Stimulated activated naive CD8-positive, alpha-beta T cell treated with anti-CD3 and anti-CD28 coated beads, Interleukin-15, amount 100 ng/mL, for 72 hours (primary cell): ENCODE data around the gene CFAP99.

Source experiments
- ATAC-seq: fragments of 150-1000 bp; cut with Tn5 transposase; 2 replicates; pipeline ENCODE4 v1.10.0; 2021; ENCODE audit warnings: mild to moderate bottlenecking, moderate library complexity
- DNase-seq, 2 donors: peaks; one replicate each; pipeline ENCODE4 v3.0.0; 2021 to 2022
- H3K27ac Mint-ChIP-seq, 2 donors: one replicate each; pipeline ENCODE4 v1.8.0; 2022; ENCODE audit warnings: mild to moderate bottlenecking in 2 of 2, mixed read lengths in 2 of 2, moderate library complexity in 2 of 2
- H3K27me3 Mint-ChIP-seq: one replicate; pipeline ENCODE4 v1.8.0; 2022; ENCODE audit warnings: mixed read lengths
- H3K4me1 Mint-ChIP-seq: one replicate; pipeline ENCODE4 v1.8.0; 2022; ENCODE audit warnings: mild to moderate bottlenecking, mixed read lengths
- H3K4me3 Mint-ChIP-seq, 2 donors: one replicate each; pipeline ENCODE4 v1.8.0; 2022; ENCODE audit warnings: mild to moderate bottlenecking in 2 of 2, mixed read lengths in 2 of 2, moderate library complexity in 1 of 2
- H3K9me3 Mint-ChIP-seq, 2 donors: one replicate each; pipeline ENCODE4 v1.8.0; 2022; ENCODE audit warnings: mixed read lengths in 2 of 2

The CFAP99 gene

DNA sequence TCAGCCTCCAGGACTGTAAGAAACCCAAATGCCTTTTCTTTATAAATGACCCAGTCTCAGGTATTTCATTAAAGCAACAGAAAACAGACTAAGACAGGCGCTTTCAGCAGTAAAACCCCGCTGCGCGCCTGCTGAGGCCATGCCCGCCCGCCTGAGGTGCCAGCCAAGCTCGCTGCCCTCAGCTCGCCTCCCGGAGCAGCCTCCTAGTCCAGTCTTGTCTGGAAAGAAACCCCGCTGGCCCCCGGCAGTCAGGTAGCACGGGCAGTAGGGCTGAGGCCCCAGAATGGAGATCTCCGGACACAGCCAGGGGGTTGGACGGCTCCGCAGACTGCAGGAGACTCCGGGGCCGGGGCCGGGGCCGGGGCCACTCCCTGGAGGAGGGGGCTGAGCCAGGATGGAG, 32.0 kb upstream of the CFAP99 start:
- Mint-ChIP-seq H3K4me1 (peaks cover 29% of the 10 kb centered on the region), H3K9me3 (no peaks in the 10 kb centered on the region), H3K4me3 (no peak overlapping the region), H3K27ac (no peak overlapping the region), H3K27me3 (peaks cover 17% of the 10 kb centered on the region)
- DNase-seq (no peak), ATAC-seq (peak; percentile 28)

DNA sequence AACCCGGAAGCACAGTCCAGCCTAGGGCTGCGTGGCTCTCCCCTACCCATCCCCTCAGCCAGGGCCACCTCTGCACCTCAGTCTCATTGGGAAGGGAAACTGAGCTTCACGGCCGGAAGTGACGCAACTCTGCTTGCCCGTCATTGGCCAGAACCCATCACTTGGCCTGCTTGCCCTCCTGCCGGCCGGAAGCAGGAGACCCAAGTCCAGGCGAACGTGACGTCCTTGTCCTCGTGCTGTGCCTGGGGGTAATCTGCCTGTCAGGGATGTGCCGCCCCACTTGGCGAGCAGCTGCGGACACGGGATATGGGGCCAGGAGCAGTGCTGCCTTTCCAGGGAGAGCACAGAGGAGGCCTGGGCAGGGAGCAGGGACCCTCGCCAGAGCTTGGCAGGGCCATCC, 31.5 kb upstream of the CFAP99 start:
- H3K27ac Mint-ChIP-seq = no peak overlapping the region
- ATAC-seq = no peak

DNA sequence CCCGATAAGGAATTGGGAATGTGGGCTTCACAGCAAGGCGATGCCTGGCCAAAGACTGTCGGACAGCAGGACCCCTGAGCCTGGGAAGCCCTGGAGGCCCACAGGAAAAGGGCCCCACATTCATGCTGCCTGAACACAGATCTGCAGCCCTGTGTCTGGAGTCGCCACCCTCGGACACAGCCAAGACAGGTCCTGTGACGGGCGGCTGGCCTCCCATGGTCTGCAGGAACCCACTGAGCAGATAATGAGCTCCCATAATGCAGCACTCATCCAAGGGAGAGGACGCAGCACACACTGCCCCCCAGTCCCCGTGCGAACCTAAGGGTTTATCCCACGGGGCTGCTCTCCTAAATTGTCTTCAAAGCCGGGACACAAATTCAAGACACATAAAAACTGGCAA, 30.9 kb upstream of the CFAP99 start:
- DNase-seq = no peak
- H3K4me3 Mint-ChIP-seq = no peak overlapping the region
- no peak for ATAC-seq
- peaks cover 28% of the 10 kb centered on the region for H3K27me3 Mint-ChIP-seq
- H3K27ac Mint-ChIP-seq = no peak overlapping the region
- no peaks in the 10 kb centered on the region for H3K9me3 Mint-ChIP-seq
- peaks cover 26% of the 10 kb centered on the region for H3K4me1 Mint-ChIP-seq

More for the DNA sequence above, 31.5 kb upstream of the CFAP99 start:
- Mint-ChIP-seq H3K9me3 (no peaks in the 10 kb centered on the region), H3K4me1 (peaks cover 29% of the 10 kb centered on the region), H3K4me3 (no peak overlapping the region), H3K27me3 (peaks cover 22% of the 10 kb centered on the region)
- DNase-seq = no peak

DNA sequence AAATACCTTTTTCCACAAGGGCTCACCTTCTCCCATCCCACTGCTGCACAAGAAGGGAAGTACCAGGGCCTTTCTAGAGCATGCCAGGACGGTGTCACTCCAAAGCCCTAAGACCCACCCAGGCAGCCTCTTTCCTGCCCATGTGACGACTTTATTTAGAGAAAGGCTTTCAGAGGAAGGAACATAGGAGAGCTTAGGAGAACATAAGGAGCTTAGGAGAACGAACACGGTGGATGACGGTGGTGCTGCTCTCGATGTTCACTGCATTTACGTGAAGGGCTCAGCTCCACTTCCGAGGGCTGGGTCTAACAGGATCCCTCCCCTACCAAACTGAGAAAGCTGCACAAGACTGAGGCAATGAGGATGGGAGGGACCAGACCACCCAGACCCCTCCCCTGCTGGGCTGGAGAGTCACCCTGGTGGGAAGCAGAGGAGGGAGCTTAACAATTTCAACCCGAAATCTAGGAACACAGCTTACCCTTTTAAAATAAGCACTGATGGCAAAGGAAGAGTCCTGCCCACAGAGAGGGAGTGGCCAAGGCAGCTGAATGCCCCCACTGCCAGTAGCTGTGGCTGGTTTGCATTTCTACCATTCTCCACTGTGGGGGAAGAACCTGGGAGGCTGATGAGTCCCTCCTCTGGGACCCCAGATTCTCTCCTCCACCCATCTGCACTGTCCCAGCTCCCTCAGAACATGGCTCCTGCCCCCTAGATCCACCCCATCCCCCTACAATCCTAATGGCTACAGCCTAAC, 30.1 kb upstream of the CFAP99 start:
- Mint-ChIP-seq H3K9me3 (no peaks in the 10 kb centered on the region), H3K4me3 (no peak overlapping the region), H3K27ac (no peak overlapping the region), H3K4me1 (peaks cover 26% of the 10 kb centered on the region), H3K27me3 (peaks cover 36% of the 10 kb centered on the region)
- no peak for ATAC-seq
- no peak for DNase-seq

DNA sequence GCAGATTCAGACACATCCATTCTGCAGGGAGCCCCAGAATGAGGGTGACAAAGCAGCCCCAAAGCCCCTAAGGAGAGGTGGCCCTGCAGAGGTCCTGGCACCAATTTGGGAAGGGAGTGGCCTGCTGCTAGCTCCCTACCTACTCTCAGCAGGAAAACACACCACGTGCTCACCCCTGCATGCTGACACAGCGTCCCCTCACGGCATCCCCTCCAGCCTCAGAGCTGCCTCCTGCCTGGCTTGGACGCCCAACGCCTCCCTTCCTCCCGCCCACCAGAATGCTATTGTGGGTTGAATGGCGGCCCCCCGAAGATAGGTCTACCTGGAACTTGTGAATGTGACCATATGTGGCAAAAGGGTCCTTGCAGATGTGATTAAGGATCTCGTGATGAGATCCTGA, 29.1 kb upstream of the CFAP99 start:
- Mint-ChIP-seq H3K4me3 (no peak overlapping the region), H3K27me3 (peaks cover 47% of the 10 kb centered on the region), H3K27ac (no peak overlapping the region), H3K9me3 (no peaks in the 10 kb centered on the region), H3K4me1 (peaks cover 35% of the 10 kb centered on the region)
- DNase-seq (no peak), ATAC-seq (no peak)

DNA sequence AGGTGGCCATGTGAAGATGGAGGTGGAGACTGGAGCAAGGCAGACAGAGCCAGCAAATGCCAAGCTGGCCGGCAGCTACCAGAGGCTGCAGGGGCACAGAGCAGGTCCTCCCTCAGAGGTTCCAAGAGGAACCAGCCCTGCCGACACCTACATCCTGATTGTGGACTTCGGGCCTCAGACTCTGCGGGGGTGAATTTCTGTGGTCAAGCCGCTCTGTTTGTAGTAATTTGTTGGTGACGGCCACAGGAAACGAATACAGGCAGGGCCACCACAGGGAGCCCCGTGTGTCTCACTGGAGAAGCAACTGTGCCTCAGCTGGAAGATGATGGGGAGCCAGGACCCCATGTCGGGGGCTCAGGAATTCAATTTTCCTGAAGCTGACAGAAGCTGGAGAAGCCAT, 28.6 kb upstream of the CFAP99 start:
- Mint-ChIP-seq H3K9me3 (no peaks in the 10 kb centered on the region), H3K27me3 (peaks cover 51% of the 10 kb centered on the region), H3K4me3 (no peak overlapping the region), H3K4me1 (peaks cover 35% of the 10 kb centered on the region), H3K27ac (no peak overlapping the region)
- ATAC-seq = no peak
- no peak for DNase-seq

DNA sequence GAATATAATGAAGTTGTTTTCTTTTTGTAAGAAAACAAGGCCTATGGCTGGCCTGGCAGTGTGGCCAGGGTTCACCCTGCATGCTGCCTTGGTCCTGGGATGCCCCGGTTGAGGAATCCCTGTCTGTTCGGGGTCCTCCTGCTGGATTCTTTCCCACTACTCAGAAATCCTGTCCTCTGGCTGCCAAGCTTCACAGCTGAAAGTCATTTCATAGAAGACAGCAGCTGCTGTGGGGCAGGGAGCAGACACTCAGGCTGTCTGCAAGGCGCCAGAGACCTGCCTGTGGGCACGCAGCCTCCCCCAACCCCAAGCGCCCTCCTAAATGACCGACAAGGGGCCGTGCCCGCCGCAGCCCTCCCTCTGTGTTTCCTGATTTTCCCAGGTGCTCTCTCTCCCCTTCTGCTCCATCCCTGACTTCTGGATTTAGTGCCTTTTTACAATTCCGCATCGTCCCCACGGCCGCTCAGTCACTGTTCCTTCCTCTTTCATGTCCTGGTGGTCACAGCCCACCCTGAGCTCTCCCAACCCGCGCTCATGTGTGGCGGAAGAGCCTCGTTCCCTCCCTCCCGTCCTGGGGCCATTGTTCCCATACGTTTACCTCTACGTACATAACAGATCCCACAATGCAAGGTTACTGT, 27.9 kb upstream of the CFAP99 start:
- DNase-seq (no peak), ATAC-seq (no peak)
- peaks cover 35% of the 10 kb centered on the region for H3K4me1 Mint-ChIP-seq
- peaks cover 55% of the 10 kb centered on the region for H3K27me3 Mint-ChIP-seq
- H3K4me3 Mint-ChIP-seq = peak overlapping the region; percentile 26 to 51
- H3K9me3 Mint-ChIP-seq = no peaks in the 10 kb centered on the region
- H3K27ac Mint-ChIP-seq = peak overlapping the region in 1 of 2 donors; percentile 19

DNA sequence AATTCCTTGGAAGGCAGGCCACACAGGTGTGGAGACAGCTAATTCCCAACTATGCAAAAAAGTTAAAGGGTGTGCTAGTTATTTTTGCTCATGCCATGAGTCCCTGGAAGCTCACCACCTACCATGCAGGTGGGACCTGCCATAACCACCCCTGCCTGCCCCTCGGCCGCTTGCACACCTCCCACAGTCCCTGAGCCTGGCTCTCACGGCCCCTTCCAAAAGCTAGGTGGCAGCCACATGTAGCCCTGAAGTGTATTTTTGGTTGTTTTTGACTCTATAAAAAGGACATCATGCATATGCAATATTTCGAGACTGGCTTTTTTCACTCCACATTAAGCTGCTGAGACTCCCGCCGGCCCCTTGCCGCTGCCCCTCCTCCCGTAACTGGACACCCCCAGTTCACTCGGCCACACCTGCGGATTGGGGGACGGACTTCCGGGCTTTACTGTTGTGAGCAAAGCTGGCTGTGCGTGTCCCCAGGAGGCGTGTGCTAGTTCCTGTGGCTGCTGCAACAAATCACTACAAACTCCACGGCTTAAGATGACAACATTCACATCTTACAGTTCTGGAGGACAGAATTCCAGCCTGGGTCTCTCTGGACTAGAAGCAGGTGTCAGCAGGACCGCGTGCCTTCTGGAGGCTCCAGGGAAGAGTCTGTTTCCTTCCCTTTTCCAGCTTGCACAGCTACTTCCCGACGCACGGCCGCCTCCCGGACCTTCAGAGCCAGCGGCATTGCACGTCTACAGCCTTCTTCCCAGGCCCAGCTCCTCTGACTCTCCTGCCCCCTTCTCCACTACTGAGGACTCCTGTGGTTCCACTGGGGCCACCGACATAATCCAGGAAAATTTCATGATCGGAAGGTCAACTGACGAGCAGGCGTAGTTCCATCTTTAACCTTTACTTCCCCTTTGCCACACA, 25.1 kb upstream of the CFAP99 start:
- H3K27ac Mint-ChIP-seq = peak overlapping the region in 1 of 2 donors; percentile 72
- ATAC-seq (peak; percentile 52), DNase-seq (no peak)
- no peaks in the 10 kb centered on the region for H3K9me3 Mint-ChIP-seq
- peaks cover 32% of the 10 kb centered on the region for H3K4me1 Mint-ChIP-seq
- peak overlapping the region; percentile 63 to 72 for H3K4me3 Mint-ChIP-seq
- H3K27me3 Mint-ChIP-seq = peaks cover 55% of the 10 kb centered on the region

DNA sequence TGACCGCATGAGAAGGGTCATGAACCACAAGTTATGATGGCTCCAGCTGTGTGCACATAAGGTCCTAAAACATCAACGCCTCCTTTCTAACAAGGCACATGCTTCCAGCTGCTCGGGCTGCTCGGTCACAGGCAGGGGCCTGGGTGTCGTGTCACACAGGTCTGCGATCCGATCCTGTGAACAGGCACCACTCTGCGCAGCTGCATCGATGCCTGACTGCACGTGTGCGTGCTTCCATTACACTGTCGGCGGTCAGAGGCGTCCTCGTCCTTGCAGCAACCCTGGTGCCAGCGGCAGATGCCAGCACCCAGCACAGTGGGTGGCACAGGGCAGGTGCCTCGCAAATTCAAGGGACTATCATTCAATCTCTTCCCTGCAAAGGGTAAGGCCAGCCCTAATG, 24.2 kb upstream of the CFAP99 start:
- Mint-ChIP-seq H3K4me3 (no peak overlapping the region), H3K27ac (no peak overlapping the region), H3K4me1 (peaks cover 26% of the 10 kb centered on the region), H3K27me3 (peaks cover 55% of the 10 kb centered on the region), H3K9me3 (no peaks in the 10 kb centered on the region)
- ATAC-seq (no peak), DNase-seq (no peak)

DNA sequence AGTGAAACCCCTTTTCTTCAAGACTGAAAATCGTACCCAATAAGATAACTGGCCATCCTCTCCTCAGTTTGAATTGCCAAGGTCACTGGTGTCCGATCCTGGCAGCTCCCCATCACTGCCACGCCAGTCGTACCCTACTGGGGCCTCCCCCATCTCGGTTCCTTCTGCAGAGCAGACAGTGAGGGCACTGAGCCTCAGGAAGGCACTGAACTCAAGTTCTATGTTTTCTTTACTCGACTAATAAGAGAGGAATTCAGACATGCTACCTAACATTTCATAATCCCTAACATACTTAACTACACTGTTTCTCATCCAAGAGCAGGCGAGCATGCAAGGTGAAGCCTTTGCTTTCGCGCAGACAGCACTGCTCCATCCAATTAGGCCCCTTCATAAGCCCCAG, 23.7 kb upstream of the CFAP99 start:
- Mint-ChIP-seq H3K4me3 (no peak overlapping the region), H3K27me3 (peaks cover 49% of the 10 kb centered on the region), H3K4me1 (peaks cover 26% of the 10 kb centered on the region), H3K27ac (no peak overlapping the region), H3K9me3 (no peaks in the 10 kb centered on the region)
- ATAC-seq (no peak), DNase-seq (no peak)

DNA sequence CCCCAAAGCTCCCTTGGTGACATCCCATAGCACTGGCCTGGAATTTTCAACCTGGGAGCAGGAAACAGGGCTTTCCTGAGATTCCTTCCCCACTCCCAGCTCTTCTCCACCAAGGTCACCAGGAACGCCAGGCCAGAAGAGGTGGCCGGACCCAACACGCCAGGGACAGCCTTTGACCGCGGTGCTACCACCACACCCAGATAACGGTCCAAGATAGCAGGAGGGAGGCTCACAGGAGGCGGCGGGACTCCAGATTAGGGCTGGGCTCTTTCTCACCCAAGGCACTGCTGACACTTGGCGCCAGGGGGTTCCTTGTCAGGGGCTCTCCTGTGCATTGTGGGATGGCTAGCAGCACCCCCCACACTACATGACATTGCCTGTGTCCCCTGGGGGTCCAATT, 23.2 kb upstream of the CFAP99 start:
- no peaks in the 10 kb centered on the region for H3K9me3 Mint-ChIP-seq
- ATAC-seq (no peak), DNase-seq (no peak)
- peaks cover 47% of the 10 kb centered on the region for H3K27me3 Mint-ChIP-seq
- no peak overlapping the region for H3K4me3 Mint-ChIP-seq
- H3K4me1 Mint-ChIP-seq = peaks cover 26% of the 10 kb centered on the region
- no peak overlapping the region for H3K27ac Mint-ChIP-seq

DNA sequence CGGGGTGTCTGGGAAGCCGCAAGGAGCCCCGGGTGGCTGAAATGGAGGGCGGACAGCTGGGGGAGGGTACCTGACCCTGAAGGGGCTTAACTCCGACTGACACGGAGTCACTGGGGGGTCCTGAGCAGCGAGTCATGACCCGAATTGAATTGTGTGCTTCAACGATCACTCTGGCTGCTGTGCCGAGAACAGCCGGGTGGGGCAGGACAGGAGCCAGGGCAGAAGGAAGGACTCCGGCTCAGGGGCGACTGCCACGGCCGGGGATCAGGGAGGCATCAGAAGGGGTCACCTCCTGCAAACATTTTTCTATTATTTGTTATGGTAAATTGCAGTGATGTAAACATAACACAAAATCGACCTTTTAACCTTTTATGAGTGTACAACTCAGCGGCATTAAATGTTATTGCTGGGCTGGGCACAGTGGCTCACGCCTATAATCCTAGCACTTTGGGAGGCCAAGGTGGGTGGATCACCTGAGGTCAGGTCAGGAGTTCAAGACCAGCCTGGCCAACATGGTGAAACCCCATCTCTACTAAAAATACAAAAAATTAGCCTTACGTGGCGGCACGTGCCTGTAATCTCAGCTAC, 21.9 kb upstream of the CFAP99 start:
- no peak for DNase-seq
- ATAC-seq = no peak
- Mint-ChIP-seq H3K27ac (no peak overlapping the region), H3K4me1 (peaks cover 24% of the 10 kb centered on the region), H3K9me3 (no peaks in the 10 kb centered on the region), H3K4me3 (no peak overlapping the region), H3K27me3 (peaks cover 41% of the 10 kb centered on the region)

DNA sequence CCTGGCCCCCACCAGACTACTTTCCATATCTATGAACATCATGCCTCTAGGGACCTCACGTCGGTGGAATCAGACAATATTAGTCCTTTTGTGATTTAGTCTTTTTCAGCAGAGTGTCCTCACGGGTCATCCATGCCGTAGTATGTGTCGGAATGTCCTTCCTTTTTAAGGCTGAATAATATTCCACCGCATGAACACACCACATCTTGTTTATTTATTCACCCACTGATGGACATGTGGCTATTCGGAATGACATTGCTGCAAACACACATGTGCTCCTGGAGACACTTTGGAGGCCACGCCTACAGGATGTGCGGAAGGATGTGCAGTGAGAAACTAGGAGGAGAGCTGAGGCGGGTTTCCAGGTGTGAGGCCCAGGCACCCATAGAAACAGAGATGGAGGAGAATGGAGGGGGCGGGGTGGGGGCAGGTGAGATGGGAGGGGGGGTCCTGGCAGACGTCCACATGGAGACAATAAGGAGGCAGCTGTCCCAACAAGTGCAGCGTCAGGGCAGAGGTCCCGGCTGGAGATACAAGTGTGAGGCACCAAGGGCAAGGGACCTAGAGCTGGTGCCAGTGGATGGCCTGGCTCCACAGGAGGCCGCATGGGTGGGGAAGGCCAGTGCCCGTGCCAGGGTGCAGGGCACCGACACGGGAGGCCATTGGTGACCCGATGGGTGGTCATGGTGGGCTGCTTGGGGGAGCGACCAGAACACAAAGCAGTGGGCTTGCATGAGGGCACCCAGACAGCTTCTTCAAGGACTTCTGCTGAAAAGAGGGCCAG, 21.0 kb upstream of the CFAP99 start:
- Mint-ChIP-seq H3K9me3 (no peaks in the 10 kb centered on the region), H3K4me3 (no peak overlapping the region), H3K27ac (no peak overlapping the region)

DNA sequence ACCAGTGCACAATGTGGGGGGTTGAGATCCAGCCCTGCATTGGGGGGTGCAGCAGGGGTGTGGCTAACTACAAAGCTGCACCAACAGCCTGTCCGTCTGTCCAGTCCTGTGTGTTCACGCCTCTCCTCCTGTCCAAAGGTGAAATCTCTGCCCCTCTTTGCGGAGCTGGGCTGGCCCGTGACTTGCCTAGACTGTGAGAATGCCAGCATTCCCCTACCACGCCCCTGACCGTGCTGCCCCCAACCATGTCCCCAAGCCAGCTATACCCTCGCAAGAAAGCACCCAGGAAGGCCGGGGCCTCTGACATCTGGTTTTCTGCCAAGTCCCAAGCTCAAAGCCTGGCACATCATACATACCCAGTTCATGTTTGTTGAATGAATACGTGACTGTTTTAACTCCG, 19.5 kb upstream of the CFAP99 start:
- Mint-ChIP-seq H3K4me1 (peaks cover 18% of the 10 kb centered on the region), H3K4me3 (no peak overlapping the region), H3K27ac (no peak overlapping the region), H3K9me3 (no peaks in the 10 kb centered on the region), H3K27me3 (peaks cover 32% of the 10 kb centered on the region)
- ATAC-seq = no peak
- no peak for DNase-seq

More for the DNA sequence above, 21.0 kb upstream of the CFAP99 start:
- no peak for ATAC-seq
- DNase-seq = no peak
- peaks cover 41% of the 10 kb centered on the region for H3K27me3 Mint-ChIP-seq
- peaks cover 32% of the 10 kb centered on the region for H3K4me1 Mint-ChIP-seq

DNA sequence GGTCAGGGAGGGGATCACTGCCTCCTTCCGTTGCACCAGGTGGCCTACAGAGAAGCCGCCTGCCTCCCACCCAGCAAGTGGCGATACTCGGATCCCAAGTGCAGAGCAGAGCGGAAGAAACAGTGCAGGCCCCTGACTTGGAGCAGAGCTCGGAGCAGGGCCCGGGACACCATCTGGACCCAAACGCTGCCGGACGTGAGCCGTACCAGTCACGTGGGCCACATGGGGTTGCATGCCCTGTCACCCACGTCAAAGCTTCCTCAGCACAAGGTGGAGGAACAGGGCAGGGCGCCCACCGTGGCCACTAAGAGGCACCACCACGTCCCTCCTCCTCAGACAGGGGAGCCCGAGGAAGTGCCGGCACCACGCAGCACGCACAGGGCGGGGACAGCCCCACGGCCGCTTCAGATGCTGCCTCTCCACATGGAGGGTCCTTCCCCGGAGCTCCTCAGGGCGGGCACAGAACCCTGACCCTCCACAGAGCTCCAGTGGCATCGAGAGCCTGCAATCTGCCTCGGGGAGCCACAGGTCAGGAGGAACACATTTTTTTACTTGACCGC, 19.0 kb upstream of the CFAP99 start:
- Mint-ChIP-seq H3K4me1 (peaks cover 14% of the 10 kb centered on the region), H3K27ac (no peak overlapping the region), H3K9me3 (no peaks in the 10 kb centered on the region), H3K4me3 (no peak overlapping the region), H3K27me3 (peaks cover 27% of the 10 kb centered on the region)
- ATAC-seq = no peak
- DNase-seq = no peak
